ENCODE measurements around the gene CTNNA1.

CTNNA1 gene

GRCh38 chr5:138951986-138952735 is 198.9 kb downstream of the CTNNA1 start:
- DNase-seq (ENCODE audit: low read depth) = no peak
- no peak overlapping the region for H3K4me3 ChIP-seq (ENCODE audit: control insufficient read depth, low read depth, low read length)
- no peak for TF ChIP-seq CTCF (conservative IDR thresholded peaks at IDR 0.05; ENCODE audit: control insufficient read depth, insufficient read depth, low read depth, low read length)

GRCh38 chr5:138952962-138953361 is 199.7 kb downstream of the CTNNA1 start:
- no peak overlapping the region for H3K4me3 ChIP-seq (ENCODE audit: control insufficient read depth, low read depth, low read length)
- DNase-seq (ENCODE audit: low read depth) = no peak
- no peak for TF ChIP-seq CTCF (conservative IDR thresholded peaks at IDR 0.05; ENCODE audit: control insufficient read depth, insufficient read depth, low read depth, low read length)

GRCh38 chr5:138953387-138954256 is 200.4 kb downstream of the CTNNA1 start:
- TF ChIP-seq CTCF (conservative IDR thresholded peaks at IDR 0.05; ENCODE audit: control insufficient read depth, insufficient read depth, low read depth, low read length) = no peak
- peak; percentile 66 for DNase-seq (ENCODE audit: low read depth)
- H3K4me3 ChIP-seq (ENCODE audit: control insufficient read depth, low read depth, low read length) = no peak overlapping the region

GRCh38 chr5:138954257-138955012 is 201.2 kb downstream of the CTNNA1 start:
- H3K4me3 ChIP-seq (ENCODE audit: control insufficient read depth, low read depth, low read length) = no peak overlapping the region
- no peak for DNase-seq (ENCODE audit: low read depth)
- no peak for TF ChIP-seq CTCF (conservative IDR thresholded peaks at IDR 0.05; ENCODE audit: control insufficient read depth, insufficient read depth, low read depth, low read length)

- DNase-seq (ENCODE audit: low read depth) = no peak
- TF ChIP-seq CTCF (conservative IDR thresholded peaks at IDR 0.05; ENCODE audit: control insufficient read depth, insufficient read depth, low read depth, low read length) = no peak
- H3K4me3 ChIP-seq (ENCODE audit: control insufficient read depth, low read depth, low read length) = no peak overlapping the region
These were observed 201.9 kb downstream of the CTNNA1 start for GRCh38 chr5:138955013-138955660.

- H3K4me3 ChIP-seq (ENCODE audit: control insufficient read depth, low read depth, low read length) = no peak overlapping the region
- DNase-seq (ENCODE audit: low read depth) = no peak
- no peak for TF ChIP-seq CTCF (conservative IDR thresholded peaks at IDR 0.05; ENCODE audit: control insufficient read depth, insufficient read depth, low read depth, low read length)
These were observed 202.6 kb downstream of the CTNNA1 start for GRCh38 chr5:138955671-138956295.

Data from fibroblast of mammary gland (primary cell).